Astrocyte of the cerebellum (primary cell): ENCODE results near the gene COL7A1.
"Not testable (repeated sequence)": the region's sequence is repeated elsewhere in the genome, so short reads cannot be mapped to it uniquely, and the experiment has no call there.

ENCODE experiments used
- DNase-seq: peaks from one replicate; pipeline ENCODE4 v3.0.0-alpha.2; 2011; ENCODE audit warnings: low read depth
- H3K4me3 ChIP-seq: 2 replicates; pipeline ENCODE4 v1.5.1; 2011; ENCODE audit warnings: mild to moderate bottlenecking, low read depth, low read length, moderate library complexity
- CTCF ChIP-seq: IDR thresholded peaks from 2 replicates; pipeline ENCODE4 v1.5.1; 2012; ENCODE audit warnings: low read length, low read depth, moderate library complexity, mild to moderate bottlenecking; ENCODE audit errors: missing control alignments
- in situ Hi-C: cut with HindIII; loops from 2 replicates; pipeline ENCODE4 v1.10.0; 2017; ENCODE audit warnings: low sequenced_read_pairs

COL7A1 gene

GRCh38 chr3:48536785-48537184 is 58.3 kb downstream of the COL7A1 start:
- no peak for DNase-seq
- TF ChIP-seq CTCF = no peak

GRCh38 chr3:48536116-48536515 is 59.0 kb downstream of the COL7A1 start:
- H3K4me3 ChIP-seq = no peak overlapping the region
- in situ Hi-C loops = no loop called here
- no peak for TF ChIP-seq CTCF
- no peak for DNase-seq

More at GRCh38 chr3:48536785-48537184, 58.3 kb downstream of the COL7A1 start:
- no peak overlapping the region for H3K4me3 ChIP-seq
- in situ Hi-C loops = no loop called here

- in situ Hi-C loops = no loop called here
- DNase-seq = no peak
- TF ChIP-seq CTCF = no peak
- H3K4me3 ChIP-seq = no peak overlapping the region
Measured at GRCh38 chr3:48535578-48535977, 59.6 kb downstream of the COL7A1 start.

GRCh38 chr3:48532977-48533337 is 62.2 kb downstream of the COL7A1 start:
- DNase-seq = no peak
- no peak overlapping the region for H3K4me3 ChIP-seq
- no peak for TF ChIP-seq CTCF
- in situ Hi-C loops = no loop called here

- no peak for DNase-seq
- no peak overlapping the region for H3K4me3 ChIP-seq
- in situ Hi-C loops = no loop called here
- TF ChIP-seq CTCF = no peak
Measured at GRCh38 chr3:48532271-48532976, 62.7 kb downstream of the COL7A1 start.

GRCh38 chr3:48530701-48531100 is 64.4 kb downstream of the COL7A1 start:
- in situ Hi-C loops, H3K4me3 ChIP-seq, DNase-seq: not testable (repeated sequence)

GRCh38 chr3:48528754-48529153 is 66.4 kb downstream of the COL7A1 start:
- TF ChIP-seq CTCF = no peak
- no peak for DNase-seq
- in situ Hi-C loops = no loop called here
- no peak overlapping the region for H3K4me3 ChIP-seq
